HUES48 (cell line): ENCODE data around the gene MYO9A.

Experiments
- H3K27ac ChIP-seq: one replicate; pipeline ENCODE4 v1.7.0; 2013; ENCODE audit warnings: low read depth, low read length, inconsistent platforms
- H3K27me3 ChIP-seq: 2 replicates; pipeline ENCODE4 v1.6.1; 2013; ENCODE audit warnings: mild to moderate bottlenecking, low read length; ENCODE audit not compliant: control insufficient read depth, insufficient read depth
- H3K36me3 ChIP-seq: 2 replicates; pipeline ENCODE4 v1.6.1; 2013; ENCODE audit warnings: low read length; ENCODE audit not compliant: control insufficient read depth, insufficient read depth
- H3K4me1 ChIP-seq: 2 replicates; pipeline ENCODE4 v1.6.1; 2013; ENCODE audit warnings: mild to moderate bottlenecking, low read length; ENCODE audit not compliant: control insufficient read depth, insufficient read depth
- H3K4me3 ChIP-seq: 2 replicates; pipeline ENCODE4 v1.5.1; 2013; ENCODE audit warnings: mild to moderate bottlenecking, low read depth, low read length
- H3K9ac ChIP-seq: 2 replicates; pipeline ENCODE4 v1.6.1; 2013; ENCODE audit warnings: mild to moderate bottlenecking, low read depth, low read length, moderate library complexity
- H3K9me3 ChIP-seq: 2 replicates; pipeline ENCODE4 v1.6.1; 2013; ENCODE audit warnings: low read length; ENCODE audit not compliant: control insufficient read depth, insufficient read depth

MYO9A gene

DNA sequence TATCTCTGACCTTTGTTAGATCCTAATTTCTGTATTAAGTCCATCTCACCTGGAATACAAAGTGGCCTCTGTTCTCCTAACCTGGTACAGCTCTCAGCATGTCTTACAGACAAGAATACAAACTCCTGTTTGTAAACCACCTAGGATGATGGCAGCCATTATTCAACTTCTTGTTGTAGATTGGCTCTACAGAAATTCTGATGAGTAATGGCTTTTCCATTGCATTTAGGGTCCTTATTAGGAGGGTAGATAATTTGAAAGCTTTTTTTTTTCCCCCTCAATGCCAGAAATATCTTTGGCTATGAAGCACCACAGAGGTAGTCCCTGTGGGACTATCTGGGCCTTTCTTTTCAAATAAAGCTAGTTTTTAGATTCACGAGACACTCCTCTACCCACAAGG is 297.8 kb downstream of the MYO9A start:
- H3K9ac ChIP-seq, result no peak overlapping the region
- H3K27ac ChIP-seq, result no peak overlapping the region
- H3K27me3 ChIP-seq, result no peaks in the 10 kb centered on the region
- H3K36me3 ChIP-seq, result no peaks in the 10 kb centered on the region; the same call in 1 of the 2 replicates
- 0 out of 2 replicates have a peak, but pooled peaks cover 3% of the 10 kb centered on the region for H3K4me1 ChIP-seq
- H3K9me3 ChIP-seq, result peaks cover 11% of the 10 kb centered on the region
- H3K4me3 ChIP-seq, result no peak overlapping the region

DNA sequence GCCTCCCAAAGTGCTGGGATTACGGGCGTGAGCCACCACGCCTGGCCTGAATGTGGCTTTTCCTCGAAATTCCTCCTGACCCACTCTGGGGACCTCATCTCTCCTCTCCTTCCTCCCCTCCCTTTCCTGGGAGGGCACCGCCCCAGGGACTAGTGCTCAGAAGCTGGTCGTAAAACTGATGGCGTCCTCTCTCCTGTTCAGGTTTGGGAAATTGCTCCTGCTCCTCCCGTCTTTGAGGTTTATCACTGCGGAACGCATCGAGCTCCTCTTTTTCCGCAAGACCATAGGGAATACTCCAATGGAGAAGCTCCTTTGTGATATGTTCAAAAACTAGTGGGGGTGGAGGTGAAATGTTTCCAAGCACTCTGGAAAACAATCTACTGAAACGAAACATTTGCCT is 300.6 kb downstream of the MYO9A start:
- Histone ChIP-seq H3K27me3 (no peaks in the 10 kb centered on the region), H3K9ac (no peak overlapping the region), H3K36me3 (no peaks in the 10 kb centered on the region), H3K4me1 (no peaks in the 10 kb centered on the region), H3K27ac (no peak overlapping the region), H3K4me3 (no peak overlapping the region), H3K9me3 (peaks cover 11% of the 10 kb centered on the region)

DNA sequence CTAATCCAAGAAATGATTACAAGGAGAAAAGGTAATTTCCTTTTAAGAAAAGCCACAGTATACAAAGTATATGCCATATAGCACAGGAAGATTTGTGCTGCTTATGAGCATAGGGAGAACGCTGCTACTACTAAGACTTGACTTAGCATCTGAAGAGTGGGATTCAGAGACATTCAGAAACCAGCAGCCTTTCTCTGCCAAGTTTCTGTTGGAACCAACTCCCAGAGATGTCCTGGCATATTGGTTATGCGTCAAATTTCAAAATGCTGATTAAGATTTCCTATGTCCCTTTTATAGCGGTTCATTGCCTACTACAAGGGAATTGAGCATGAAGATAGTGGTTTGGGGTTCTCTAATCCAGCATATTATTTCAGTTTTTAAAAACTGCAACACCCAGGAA is 302.6 kb downstream of the MYO9A start:
- Histone ChIP-seq H3K27me3 (no peaks in the 10 kb centered on the region), H3K4me1 (no peaks in the 10 kb centered on the region), H3K9ac (no peak overlapping the region)

DNA sequence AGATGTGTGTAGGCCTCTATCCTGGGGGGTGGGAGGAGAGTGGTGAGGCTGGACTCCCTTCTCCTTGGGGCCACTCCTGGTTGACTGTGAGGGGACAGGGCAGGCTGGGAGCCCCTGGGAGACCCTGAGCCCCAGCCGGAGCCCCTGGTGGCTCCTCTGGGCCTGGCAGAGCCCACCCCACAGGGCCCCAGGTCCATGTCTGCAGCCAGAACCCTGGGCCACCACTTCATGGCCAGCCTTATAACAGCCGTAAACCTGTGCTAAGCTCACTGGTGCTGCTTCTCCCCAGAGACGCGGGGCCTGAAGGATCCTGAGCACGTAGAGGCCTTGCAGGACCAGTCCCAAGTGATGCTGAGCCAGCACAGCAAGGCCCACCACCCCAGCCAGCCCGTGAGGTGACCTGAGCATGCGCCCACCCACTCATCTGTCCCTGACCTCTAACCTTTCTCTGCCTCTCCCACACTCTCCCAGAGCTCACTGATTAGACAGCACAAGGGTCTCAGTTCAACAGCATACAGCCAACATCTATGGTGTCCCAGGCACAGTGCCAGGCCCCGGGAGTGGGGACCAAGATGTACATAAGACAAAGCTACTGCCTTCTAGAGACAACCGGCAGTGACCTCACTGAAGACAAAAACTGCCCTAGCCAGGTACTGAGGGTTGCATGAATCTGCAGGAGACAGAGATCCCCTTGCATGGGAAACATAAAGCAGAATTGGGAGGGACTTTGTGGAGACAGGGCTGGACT is 304.1 kb downstream of the MYO9A start:
- H3K9me3 ChIP-seq, result no peaks in the 10 kb centered on the region
- no peaks in the 10 kb centered on the region for H3K27me3 ChIP-seq
- no peak overlapping the region for H3K9ac ChIP-seq
- no peak overlapping the region for H3K27ac ChIP-seq
- H3K4me1 ChIP-seq, result no peaks in the 10 kb centered on the region
- no peak overlapping the region for H3K4me3 ChIP-seq
- H3K36me3 ChIP-seq, result no peaks in the 10 kb centered on the region

More for the DNA sequence above, 302.6 kb downstream of the MYO9A start:
- H3K9me3 ChIP-seq, result no peaks in the 10 kb centered on the region
- no peaks in the 10 kb centered on the region for H3K36me3 ChIP-seq
- H3K27ac ChIP-seq, result no peak overlapping the region
- no peak overlapping the region for H3K4me3 ChIP-seq

DNA sequence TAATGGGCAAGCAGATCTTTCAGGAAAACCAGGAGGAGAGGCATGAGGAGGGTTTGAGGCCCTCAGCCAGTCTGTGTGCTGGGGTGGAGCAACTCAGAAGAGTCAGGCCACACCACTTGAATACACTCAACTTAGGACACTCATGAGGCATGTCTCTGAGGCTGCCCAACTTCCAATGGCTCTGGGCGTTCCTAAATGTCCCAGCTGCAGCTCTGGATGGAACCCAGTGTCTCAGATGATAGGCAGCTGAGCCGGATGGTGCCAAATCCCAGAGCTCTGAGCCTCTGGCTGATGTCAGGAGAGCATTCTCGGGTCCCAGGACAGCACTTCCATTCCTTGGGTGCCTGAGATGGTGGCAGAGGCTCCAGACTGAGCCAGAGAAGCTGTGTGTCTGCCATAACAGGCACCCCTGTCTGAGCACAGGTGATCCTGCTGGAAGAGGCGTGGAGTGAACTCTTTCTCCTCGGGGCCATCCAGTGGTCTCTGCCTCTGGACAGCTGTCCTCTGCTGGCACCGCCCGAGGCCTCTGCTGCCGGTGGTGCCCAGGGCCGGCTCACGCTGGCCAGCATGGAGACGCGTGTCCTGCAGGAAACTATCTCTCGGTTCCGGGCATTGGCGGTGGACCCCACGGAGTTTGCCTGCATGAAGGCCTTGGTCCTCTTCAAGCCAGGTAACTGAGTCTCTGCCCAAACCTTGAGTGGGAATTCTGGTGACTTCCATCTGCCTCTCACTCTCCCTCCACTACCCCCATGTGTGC is 304.8 kb downstream of the MYO9A start:
- no peak overlapping the region for H3K9ac ChIP-seq
- no peak overlapping the region for H3K27ac ChIP-seq
- H3K27me3 ChIP-seq, result no peaks in the 10 kb centered on the region
- H3K9me3 ChIP-seq, result no peaks in the 10 kb centered on the region
- no peaks in the 10 kb centered on the region for H3K36me3 ChIP-seq
- H3K4me1 ChIP-seq, result peaks cover 2% of the 10 kb centered on the region
- H3K4me3 ChIP-seq, result no peak overlapping the region

DNA sequence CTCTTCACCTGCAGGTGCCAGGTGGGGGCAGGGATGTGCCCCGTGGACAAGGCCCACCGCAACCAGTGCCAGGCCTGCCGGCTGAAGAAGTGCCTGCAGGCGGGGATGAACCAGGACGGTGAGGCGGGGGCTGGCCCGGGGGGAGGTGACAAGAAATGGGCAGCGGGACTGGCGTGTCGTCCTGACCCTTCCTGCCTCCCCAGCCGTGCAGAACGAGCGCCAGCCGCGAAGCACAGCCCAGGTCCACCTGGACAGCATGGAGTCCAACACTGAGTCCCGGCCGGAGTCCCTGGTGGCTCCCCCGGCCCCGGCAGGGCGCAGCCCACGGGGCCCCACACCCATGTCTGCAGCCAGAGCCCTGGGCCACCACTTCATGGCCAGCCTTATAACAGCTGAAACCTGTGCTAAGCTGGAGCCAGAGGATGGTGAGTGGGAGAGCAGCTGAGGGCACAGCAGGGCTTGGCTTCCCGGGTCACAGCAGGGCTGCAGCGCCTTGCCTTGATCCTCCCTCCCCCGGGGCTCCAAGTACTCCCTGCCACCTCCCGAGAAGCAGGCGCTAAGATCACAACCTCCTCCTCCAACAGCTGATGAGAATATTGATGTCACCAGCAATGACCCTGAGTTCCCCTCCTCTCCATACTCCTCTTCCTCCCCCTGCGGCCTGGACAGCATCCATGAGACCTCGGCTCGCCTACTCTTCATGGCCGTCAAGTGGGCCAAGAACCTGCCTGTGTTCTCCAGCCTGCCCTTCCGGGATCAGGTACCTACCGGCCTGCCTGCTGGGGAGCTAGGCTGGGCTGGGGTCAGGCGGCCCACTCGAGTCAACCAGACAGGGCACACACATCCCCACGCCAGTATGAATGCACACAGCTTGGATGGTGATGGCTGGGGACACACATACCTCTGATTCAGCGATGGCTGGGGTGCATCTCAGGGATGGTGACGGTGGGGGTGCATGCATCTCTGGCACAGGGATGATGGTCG is 305.9 kb downstream of the MYO9A start:
- H3K4me1 ChIP-seq, result peaks cover 13% of the 10 kb centered on the region
- no peaks in the 10 kb centered on the region for H3K9me3 ChIP-seq
- H3K4me3 ChIP-seq, result no peak overlapping the region
- no peaks in the 10 kb centered on the region for H3K27me3 ChIP-seq
- H3K9ac ChIP-seq, result no peak overlapping the region
- no peak overlapping the region for H3K27ac ChIP-seq
- no peaks in the 10 kb centered on the region for H3K36me3 ChIP-seq

DNA sequence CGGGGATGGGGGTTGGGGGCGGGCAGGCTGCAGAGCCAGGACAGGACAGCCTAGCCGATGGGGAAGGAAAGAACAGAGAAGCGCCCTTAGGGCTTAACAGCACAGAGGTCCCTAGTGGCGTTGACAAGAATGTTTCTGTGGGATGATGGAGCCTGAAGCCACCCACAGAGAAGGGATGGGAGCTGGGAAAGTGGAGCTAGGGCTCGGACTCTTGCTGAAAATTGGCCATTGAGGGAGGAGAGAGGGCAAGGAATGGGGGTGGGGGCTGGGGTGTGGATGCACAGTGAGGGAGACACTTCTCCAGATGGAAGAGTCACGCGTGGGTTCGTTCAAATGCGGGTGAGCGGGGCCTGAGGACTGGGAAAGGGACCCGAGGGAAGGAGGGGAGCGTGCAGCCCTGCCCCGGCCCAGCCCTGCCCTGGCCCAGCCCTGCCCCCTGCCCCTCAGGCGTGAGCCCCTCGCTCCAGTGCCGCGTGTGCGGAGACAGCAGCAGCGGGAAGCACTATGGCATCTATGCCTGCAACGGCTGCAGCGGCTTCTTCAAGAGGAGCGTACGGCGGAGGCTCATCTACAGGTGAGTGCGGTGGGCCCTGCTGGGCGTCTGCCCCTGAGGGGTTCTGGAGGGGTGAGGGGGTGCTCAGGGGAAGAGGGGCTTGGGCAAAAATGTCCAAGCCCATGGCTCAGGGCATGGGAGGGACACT is 306.8 kb downstream of the MYO9A start:
- H3K27ac ChIP-seq, result no peak overlapping the region

DNA sequence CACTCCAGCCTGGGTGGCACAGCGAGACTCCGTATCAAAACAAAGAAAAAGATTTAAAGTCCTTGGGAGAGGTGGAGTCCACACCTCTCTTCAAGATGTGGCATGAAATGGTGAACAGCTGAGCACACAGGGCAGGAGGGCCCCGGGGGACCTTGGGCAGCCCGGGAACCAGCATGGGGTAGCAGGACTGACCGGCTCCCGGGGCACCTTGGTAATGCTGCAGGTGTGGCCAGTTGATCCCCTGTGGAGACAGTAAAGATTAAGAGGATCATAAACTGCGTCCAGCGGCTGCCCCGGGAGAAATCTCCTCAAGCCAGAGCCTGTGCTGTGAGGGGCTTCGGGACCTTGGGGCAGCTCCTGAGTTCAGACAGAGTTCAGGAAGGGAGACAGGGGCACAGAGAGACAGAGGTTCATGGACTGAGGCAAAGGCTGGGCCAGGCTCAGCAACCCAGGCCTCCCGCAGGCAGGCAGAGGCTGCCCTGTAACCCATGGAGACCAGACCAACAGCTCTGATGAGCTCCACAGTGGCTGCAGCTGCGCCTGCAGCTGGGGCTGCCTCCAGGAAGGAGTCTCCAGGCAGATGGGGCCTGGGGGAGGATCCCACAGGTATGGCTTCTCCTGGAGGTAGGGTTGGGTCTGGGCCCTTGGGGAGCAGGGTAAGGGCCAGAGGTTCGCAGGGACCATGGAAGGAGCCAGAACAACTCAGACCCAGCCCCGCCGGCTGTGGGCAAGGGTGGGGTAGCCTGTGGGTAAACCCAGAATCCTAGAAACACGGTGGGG is 307.5 kb downstream of the MYO9A start, which contains the start of gene NR2E3:
NR2E3 (plus strand) TSS at position 299 of the 780 bp plus-strand sequence; CDS start at position 489, 190 bp downstream.
- Histone ChIP-seq H3K4me3 (no peak within 1 kb of the TSS), H3K9me3 (no peaks in the 10 kb centered on the region), H3K4me1 (peaks cover 22% of the 10 kb centered on the region), H3K27me3 (no peaks in the 10 kb centered on the region), H3K9ac (no peak within 1 kb of the TSS), H3K36me3 (no peaks in the 10 kb centered on the region), H3K27ac (no peak within 1 kb of the TSS)

More for the DNA sequence above, 306.8 kb downstream of the MYO9A start:
- H3K27me3 ChIP-seq, result no peaks in the 10 kb centered on the region
- no peak overlapping the region for H3K9ac ChIP-seq
- H3K4me3 ChIP-seq, result no peak overlapping the region
- no peaks in the 10 kb centered on the region for H3K36me3 ChIP-seq
- peaks cover 22% of the 10 kb centered on the region for H3K4me1 ChIP-seq
- no peaks in the 10 kb centered on the region for H3K9me3 ChIP-seq

DNA sequence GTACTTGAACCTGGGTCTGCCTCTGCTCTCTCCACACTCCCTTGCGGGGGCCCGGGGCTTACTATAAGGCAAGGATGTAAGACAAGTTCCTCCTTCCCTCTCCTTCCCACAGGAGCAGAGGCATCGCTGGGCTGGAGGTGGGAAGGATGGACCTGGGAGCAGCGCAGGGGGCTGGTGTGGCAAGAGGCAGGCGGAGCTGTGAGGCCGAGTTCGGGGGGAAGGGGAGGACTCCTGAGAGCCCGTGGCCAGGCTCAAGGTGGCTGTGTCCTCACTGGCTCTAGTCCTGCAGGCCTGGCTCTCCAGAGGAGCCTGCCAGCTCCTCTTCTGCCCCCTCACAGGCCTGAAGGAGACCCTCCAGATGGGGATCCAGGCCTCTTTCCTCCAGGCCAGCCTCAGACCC is 308.6 kb downstream of the MYO9A start:
- Histone ChIP-seq H3K36me3 (no peaks in the 10 kb centered on the region), H3K9ac (no peak overlapping the region), H3K9me3 (no peaks in the 10 kb centered on the region), H3K4me3 (no peak overlapping the region), H3K4me1 (peaks cover 22% of the 10 kb centered on the region), H3K27ac (no peak overlapping the region), H3K27me3 (no peaks in the 10 kb centered on the region)
